Subcutaneous abdominal adipose tissue (tissue), 5 donors: Measurements from ENCODE around the gene SPAG6.

Experiments used
- H3K27ac ChIP-seq: one replicate; pipeline ENCODE4 v1.7.0; 2013; ENCODE audit warnings: low read depth, mild to moderate bottlenecking, inconsistent platforms, low read length, moderate library complexity
- H3K27me3 ChIP-seq, 5 donors: one replicate each; pipeline ENCODE4 v1.7.0; 2013; ENCODE audit warnings: low read length in 5 of 5, inconsistent platforms in 1 of 5; ENCODE audit not compliant: control insufficient read depth in 5 of 5, insufficient read depth in 4 of 5
- H3K36me3 ChIP-seq, 5 donors: one replicate each; pipeline ENCODE4 v1.7.0; 2013; ENCODE audit warnings: low read length in 5 of 5; ENCODE audit not compliant: control insufficient read depth in 5 of 5, insufficient read depth in 5 of 5
- H3K4me1 ChIP-seq, 5 donors: one replicate each; pipeline ENCODE4 v1.7.0; 2013; ENCODE audit warnings: low read length in 5 of 5, mild to moderate bottlenecking in 3 of 5, moderate library complexity in 1 of 5; ENCODE audit not compliant: control insufficient read depth in 5 of 5, insufficient read depth in 5 of 5
- H3K4me3 ChIP-seq, 5 donors: one replicate each; pipeline ENCODE4 v1.7.0; 2013; ENCODE audit warnings: low read length in 5 of 5, low read depth in 1 of 5
- H3K9ac ChIP-seq, 5 donors: one replicate each; pipeline ENCODE4 v1.7.0; 2013; ENCODE audit warnings: low read length in 5 of 5, mild to moderate bottlenecking in 4 of 5, moderate library complexity in 3 of 5
- H3K9me3 ChIP-seq, 5 donors: one replicate each; pipeline ENCODE4 v1.7.0; 2013; ENCODE audit warnings: low read length in 5 of 5; ENCODE audit not compliant: control insufficient read depth in 5 of 5
- donor health status: healthy.
- donor health status: healthy.
- donor health status: healthy.
- donor health status: healthy.
- donor health status: healthy.

The SPAG6 gene

DNA sequence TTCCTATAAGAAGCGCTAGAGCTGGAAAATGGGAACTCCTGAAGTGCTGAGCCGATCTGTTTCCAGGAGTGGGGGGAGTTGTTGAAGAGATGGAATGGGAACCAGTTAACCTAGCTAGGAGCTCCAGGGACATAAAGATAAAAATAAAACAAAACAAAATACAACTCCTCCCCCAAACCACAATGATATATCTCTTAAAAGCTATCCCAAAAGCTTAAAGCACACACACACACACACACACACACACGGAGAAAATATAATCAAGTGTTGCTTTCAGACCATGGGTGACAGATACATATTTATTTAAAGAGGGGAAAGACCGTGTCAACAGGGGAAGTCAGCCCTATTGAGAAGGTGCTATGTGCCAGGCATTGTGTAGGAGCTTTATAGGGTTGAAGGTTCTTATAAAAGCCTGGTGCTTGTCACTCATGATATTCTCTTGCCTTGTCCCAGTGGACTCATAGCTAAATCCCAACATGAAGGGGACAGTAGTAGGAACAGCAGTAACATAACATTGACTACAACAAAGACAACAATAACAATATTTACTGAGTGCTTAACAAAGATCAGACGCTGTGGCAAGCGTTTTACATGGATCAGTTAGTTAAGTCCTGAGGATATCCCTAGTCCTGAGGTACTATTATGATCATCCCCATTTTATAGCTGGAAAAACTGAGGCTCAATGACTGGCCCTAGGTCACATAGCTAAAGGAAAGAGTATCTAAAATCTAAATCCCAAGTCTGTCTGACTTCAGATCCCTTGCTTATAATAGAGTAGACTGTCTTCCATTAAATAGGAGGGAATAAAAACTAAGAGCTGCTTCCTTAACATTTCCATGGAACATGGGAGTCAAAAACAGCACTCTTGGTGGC is 115.5 kb downstream of the SPAG6 start:
- Histone ChIP-seq H3K9me3 (no peaks in the 10 kb centered on the region), H3K9ac (no peak overlapping the region), H3K4me1 (no peaks in the 10 kb centered on the region), H3K36me3 (no peaks in the 10 kb centered on the region), H3K4me3 (no peak overlapping the region), H3K27ac (no peak overlapping the region), H3K27me3 (peaks cover 0 to 4% (median 0%) of the 10 kb centered on the region in 5 donors)

GRCh38 chr10:22461891-22462290 is 116.6 kb downstream of the SPAG6 start:
- no peaks in the 10 kb centered on the region for H3K36me3 ChIP-seq
- no peaks in the 10 kb centered on the region for H3K9me3 ChIP-seq
- H3K4me3 ChIP-seq: no peak overlapping the region
- no peak overlapping the region for H3K9ac ChIP-seq
- no peaks in the 10 kb centered on the region for H3K4me1 ChIP-seq
- H3K27me3 ChIP-seq: peaks cover 0 to 4% (median 0%) of the 10 kb centered on the region in 5 donors
- no peak overlapping the region for H3K27ac ChIP-seq

DNA sequence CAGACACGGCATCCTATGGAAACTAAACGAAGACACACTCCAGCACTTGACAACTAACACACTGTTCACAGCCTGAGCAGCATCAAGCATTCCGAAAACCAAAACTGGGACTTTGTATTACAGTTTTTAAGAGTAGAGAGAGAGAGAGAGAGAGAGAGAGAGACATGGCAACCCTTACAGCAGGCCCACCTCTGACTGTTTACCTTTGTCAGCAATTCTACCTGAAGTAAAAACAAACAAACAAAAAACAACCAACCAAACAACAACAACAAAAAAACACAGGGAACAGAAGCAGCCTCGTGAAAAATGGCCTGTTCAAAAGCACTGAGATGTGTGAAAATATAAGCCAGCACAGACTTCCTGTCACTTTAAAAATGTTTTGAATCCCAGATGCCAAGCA is 118.0 kb downstream of the SPAG6 start:
- Histone ChIP-seq H3K9ac (no peak overlapping the region), H3K4me3 (no peak overlapping the region), H3K27me3 (peaks cover 0 to 4% (median 0%) of the 10 kb centered on the region in 5 donors), H3K9me3 (no peaks in the 10 kb centered on the region), H3K4me1 (no peaks in the 10 kb centered on the region), H3K27ac (no peak overlapping the region), H3K36me3 (no peaks in the 10 kb centered on the region)

DNA sequence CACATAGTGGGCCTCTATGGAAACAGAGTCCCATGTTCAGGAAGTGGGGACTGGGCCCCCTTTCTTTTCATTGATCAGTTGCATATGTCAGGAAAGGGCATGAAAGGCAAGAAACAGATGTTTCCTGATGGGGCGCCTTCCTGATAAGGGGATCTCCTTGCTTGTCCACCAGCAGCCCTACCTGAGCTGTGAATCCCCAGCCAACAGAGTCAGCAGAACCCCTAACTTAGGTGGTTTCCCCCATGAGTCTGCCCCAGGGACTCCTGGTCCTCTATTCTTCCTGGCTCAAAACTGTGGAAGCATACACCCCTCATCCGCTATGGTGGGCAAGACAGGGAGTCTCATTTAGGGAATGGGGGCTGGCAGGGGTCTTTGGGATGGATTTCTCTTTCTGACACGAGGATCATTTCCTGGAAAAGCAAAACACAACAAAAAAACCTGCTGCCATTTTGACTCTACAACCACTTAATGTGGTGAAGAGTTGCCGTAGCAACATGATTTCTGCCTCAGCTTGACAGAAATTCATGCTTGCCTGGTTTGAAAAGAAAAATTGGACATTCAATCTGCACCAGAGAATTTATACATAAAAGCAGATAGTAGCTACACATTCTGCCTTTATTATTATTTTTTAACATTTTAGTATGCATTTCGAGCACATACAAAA is 119.8 kb downstream of the SPAG6 start:
- H3K9ac ChIP-seq: no peak overlapping the region
- no peaks in the 10 kb centered on the region for H3K9me3 ChIP-seq
- H3K27ac ChIP-seq: no peak overlapping the region
- no peaks in the 10 kb centered on the region for H3K4me1 ChIP-seq
- no peak overlapping the region for H3K4me3 ChIP-seq
- no peaks in the 10 kb centered on the region for H3K36me3 ChIP-seq
- H3K27me3 ChIP-seq: peaks cover 0 to 4% (median 0%) of the 10 kb centered on the region in 5 donors

DNA sequence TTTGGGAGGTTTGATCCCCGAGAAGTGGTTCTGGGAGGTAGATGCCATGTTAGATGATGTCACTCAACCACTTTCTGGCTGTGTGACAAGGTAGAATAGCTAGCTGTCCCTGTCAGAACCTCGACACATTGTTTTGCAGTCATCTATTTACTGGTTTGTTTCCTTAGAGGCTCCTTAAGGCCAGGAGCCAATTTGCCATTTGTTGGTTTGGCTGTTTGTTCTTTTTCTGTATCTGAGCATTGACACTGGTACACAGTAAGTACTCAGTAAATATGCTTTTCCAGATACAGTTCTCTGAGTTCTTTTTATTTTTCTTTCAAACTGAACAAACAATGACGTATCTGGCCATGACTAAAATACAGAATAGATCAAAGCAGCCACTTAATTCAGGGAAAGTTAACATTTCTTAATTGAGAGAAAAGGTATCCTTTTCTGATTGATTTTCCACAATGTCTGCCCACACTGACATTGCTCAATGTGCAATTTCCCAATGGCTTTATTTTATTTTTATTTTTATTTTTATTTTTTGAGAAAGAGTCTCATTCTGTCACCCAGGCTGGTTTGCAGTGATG is 121.6 kb downstream of the SPAG6 start:
- no peak overlapping the region for H3K4me3 ChIP-seq
- no peaks in the 10 kb centered on the region for H3K36me3 ChIP-seq
- no peaks in the 10 kb centered on the region for H3K9me3 ChIP-seq
- H3K4me1 ChIP-seq: no peaks in the 10 kb centered on the region
- H3K27me3 ChIP-seq: peaks cover 0 to 10% (median 3%) of the 10 kb centered on the region in 5 donors
- H3K9ac ChIP-seq: no peak overlapping the region
- no peak overlapping the region for H3K27ac ChIP-seq
